Calu3 (cell line): Measurements from ENCODE around the gene ANKRD9. TPM values are rescaled to one million over a fixed set of nuclear protein-coding genes. Genes with fewer than 3 reads are reported as not detected.

Source experiments
- BruUV-seq: library from RNA; stranded (reverse); fragments of 400-500 nt; replicated peaks from 2 replicates; lab custom pipeline; 2021; lab: Mats Ljungman, UMichigan
- CTCF ChIA-PET: fragments of 300-600 bp; sonication (Branson Sonifier 250); formaldehyde crosslinking; loops from one replicate; lab custom pipeline; 2022; ENCODE audit warnings: antibody characterized with exemption; lab: Charles Lee
- DNase-seq: peaks from one replicate; pipeline ENCODE4 v3.0.0; 2022
- H3K27ac Mint-ChIP-seq: one replicate; pipeline ENCODE4 v1.8.0; 2022; ENCODE audit warnings: mixed read lengths; ENCODE audit not compliant: unreplicated experiment
- H3K27me3 Mint-ChIP-seq: one replicate; pipeline ENCODE4 v1.8.0; 2022; ENCODE audit warnings: mixed read lengths; ENCODE audit not compliant: unreplicated experiment
- H3K36me3 Mint-ChIP-seq: one replicate; pipeline ENCODE4 v1.8.0; 2022; ENCODE audit warnings: mild to moderate bottlenecking, moderate library complexity, mixed read lengths; ENCODE audit not compliant: insufficient read depth, unreplicated experiment
- H3K4me1 Mint-ChIP-seq: one replicate; pipeline ENCODE4 v1.8.0; 2022; ENCODE audit warnings: mild to moderate bottlenecking, low read depth, mixed read lengths; ENCODE audit not compliant: unreplicated experiment
- H3K4me3 Mint-ChIP-seq: one replicate; pipeline ENCODE4 v1.8.0; 2022; ENCODE audit warnings: mild to moderate bottlenecking, low read depth, moderate library complexity, mixed read lengths; ENCODE audit not compliant: unreplicated experiment
- H3K9me3 Mint-ChIP-seq: one replicate; pipeline ENCODE4 v1.8.0; 2022; ENCODE audit warnings: low read depth, mixed read lengths; ENCODE audit not compliant: unreplicated experiment
- CTCF ChIP-seq: fragments of 200-600 bp; IDR thresholded peaks from one replicate; pipeline ENCODE4 v1.8.0; 2022; ENCODE audit warnings: antibody characterized with exemption; ENCODE audit not compliant: unreplicated experiment
- intact Hi-C: fragments of 100-400 bp; cut with micrococcal nuclease; formaldehyde crosslinking; loops from one replicate; pipeline ENCODE4 v1.10.0; 2022; ENCODE audit not compliant: unreplicated experiment
- total RNA-seq: library from RNA; stranded (reverse); gene quantifications from 2 replicates; pipeline ENCODE4 v1.2.3, GENCODE V29; 2022

Gene ANKRD9
- total RNA-seq, 1 experiment from 2014 or later = 23.8 TPM

- Mint-ChIP-seq H3K4me3 (no peak overlapping the region), H3K27ac (no peak overlapping the region), H3K36me3 (no peaks in the 10 kb centered on the region), H3K4me1 (no peaks in the 10 kb centered on the region), H3K27me3 (no peaks in the 10 kb centered on the region), H3K9me3 (no peaks in the 10 kb centered on the region)
- intact Hi-C loops = no loop called here
- CTCF ChIA-PET = no interaction called here
- BruUV-seq = no TSS peak
- no peak for DNase-seq
- TF ChIP-seq CTCF = no peak
These were observed 13.9 kb downstream of the ANKRD9 start for GRCh38 chr14:102495491-102496330.

- H3K27ac Mint-ChIP-seq = no peak overlapping the region
- CTCF ChIA-PET = interaction anchor here (0.7 kb wide), 2 partner anchors 15 to 17 kb away, joined by 3 to 4 read pairs; no protein-coding TSS in a partner anchor
- no peaks in the 10 kb centered on the region for H3K4me1 Mint-ChIP-seq
- no TSS peak for BruUV-seq
- TF ChIP-seq CTCF = no peak
- intact Hi-C loops = no loop called here
- no peaks in the 10 kb centered on the region for H3K36me3 Mint-ChIP-seq
- H3K27me3 Mint-ChIP-seq = no peaks in the 10 kb centered on the region
- H3K4me3 Mint-ChIP-seq = no peak overlapping the region
- DNase-seq = no peak
- H3K9me3 Mint-ChIP-seq = no peaks in the 10 kb centered on the region
These were observed 16.0 kb downstream of the ANKRD9 start for GRCh38 chr14:102493585-102493984.

GRCh38 chr14:102493096-102493495, 16.5 kb downstream of the ANKRD9 start:
- no peak overlapping the region for H3K4me3 Mint-ChIP-seq
- CTCF ChIA-PET = interaction anchor here (0.7 kb wide), 2 partner anchors 15 to 17 kb away, joined by 3 to 4 read pairs; no protein-coding TSS in a partner anchor
- BruUV-seq = no TSS peak
- intact Hi-C loops = no loop called here
- no peak for DNase-seq
- H3K4me1 Mint-ChIP-seq = no peaks in the 10 kb centered on the region
- TF ChIP-seq CTCF = no peak
- no peak overlapping the region for H3K27ac Mint-ChIP-seq
- H3K9me3 Mint-ChIP-seq = no peaks in the 10 kb centered on the region
- H3K27me3 Mint-ChIP-seq = no peaks in the 10 kb centered on the region
- H3K36me3 Mint-ChIP-seq = no peaks in the 10 kb centered on the region

GRCh38 chr14:102492531-102492910, 17.1 kb downstream of the ANKRD9 start:
- no peaks in the 10 kb centered on the region for H3K9me3 Mint-ChIP-seq
- TF ChIP-seq CTCF = no peak
- no peak overlapping the region for H3K27ac Mint-ChIP-seq
- no TSS peak for BruUV-seq
- no peak overlapping the region for H3K4me3 Mint-ChIP-seq
- CTCF ChIA-PET = no interaction called here
- intact Hi-C loops = no loop called here
- no peaks in the 10 kb centered on the region for H3K27me3 Mint-ChIP-seq
- DNase-seq = no peak
- H3K36me3 Mint-ChIP-seq = no peaks in the 10 kb centered on the region
- H3K4me1 Mint-ChIP-seq = no peaks in the 10 kb centered on the region
